GM19372 (cell line): ENCODE measurements around the gene CFTR.
"Not testable (repeated sequence)": the region's sequence is repeated elsewhere in the genome, so short reads cannot be mapped to it uniquely, and the experiment has no call there.

ENCODE experiments used
- ATAC-seq: cut with Tn5 transposase; IDR thresholded peaks from one replicate; pipeline ENCODE4 v1.9.1; 2021; ENCODE audit warnings: mild to moderate bottlenecking, low read depth, moderate library complexity; ENCODE audit not compliant: unreplicated experiment

The CFTR gene

GRCh38 chr7:117493460-117493859, 13.6 kb downstream of the CFTR start:
- ATAC-seq: no peak

- ATAC-seq: no peak
Measured at GRCh38 chr7:117495308-117495707, 15.5 kb downstream of the CFTR start.

- ATAC-seq: no peak
Measured at GRCh38 chr7:117502331-117502730, 22.5 kb downstream of the CFTR start.

- ATAC-seq: no peak
Measured at GRCh38 chr7:117505238-117505637, 25.4 kb downstream of the CFTR start.

GRCh38 chr7:117508676-117509075, 28.9 kb downstream of the CFTR start:
- ATAC-seq: no peak

- ATAC-seq: not testable (repeated sequence)
Measured at GRCh38 chr7:117517194-117517593, 37.4 kb downstream of the CFTR start.

- ATAC-seq: no peak
Measured at GRCh38 chr7:117530390-117530789, 50.6 kb downstream of the CFTR start.

GRCh38 chr7:117531595-117532244, 51.9 kb downstream of the CFTR start:
- ATAC-seq: no peak

GRCh38 chr7:117538053-117538452, 58.2 kb downstream of the CFTR start:
- ATAC-seq: no peak

GRCh38 chr7:117544061-117544460, 64.2 kb downstream of the CFTR start:
- no peak for ATAC-seq

- no peak for ATAC-seq
Measured at GRCh38 chr7:117548035-117548434, 68.2 kb downstream of the CFTR start.

- no peak for ATAC-seq
Measured at GRCh38 chr7:117550625-117551024, 70.8 kb downstream of the CFTR start.

- ATAC-seq: no peak
Measured at GRCh38 chr7:117552660-117553059, 72.8 kb downstream of the CFTR start.

- ATAC-seq: no peak
Measured at GRCh38 chr7:117555260-117555659, 75.4 kb downstream of the CFTR start.

- ATAC-seq: no peak
Measured at GRCh38 chr7:117559391-117559790, 79.6 kb downstream of the CFTR start.

- ATAC-seq: no peak
Measured at GRCh38 chr7:117560030-117560429, 80.2 kb downstream of the CFTR start.

GRCh38 chr7:117562759-117563158, 82.9 kb downstream of the CFTR start:
- ATAC-seq: no peak

GRCh38 chr7:117564080-117564479, 84.3 kb downstream of the CFTR start:
- no peak for ATAC-seq

GRCh38 chr7:117564627-117565026, 84.8 kb downstream of the CFTR start:
- ATAC-seq: no peak

- no peak for ATAC-seq
Measured at GRCh38 chr7:117565226-117565625, 85.4 kb downstream of the CFTR start.

GRCh38 chr7:117567781-117568180, 88.0 kb downstream of the CFTR start:
- no peak for ATAC-seq

- ATAC-seq: no peak
Measured at GRCh38 chr7:117572856-117573620, 93.2 kb downstream of the CFTR start.
